ENCODE measurements around the gene STT3B. TPM values are rescaled to one million over a fixed set of nuclear protein-coding genes. Genes with fewer than 3 reads are reported as not detected.
"Not testable (repeated sequence)": the region's sequence is repeated elsewhere in the genome, so short reads cannot be mapped to it uniquely, and the experiment has no call there.

STT3B gene
- total RNA-seq, 2 donors from 2014 or later: 88.9 to 155 TPM

DNA sequence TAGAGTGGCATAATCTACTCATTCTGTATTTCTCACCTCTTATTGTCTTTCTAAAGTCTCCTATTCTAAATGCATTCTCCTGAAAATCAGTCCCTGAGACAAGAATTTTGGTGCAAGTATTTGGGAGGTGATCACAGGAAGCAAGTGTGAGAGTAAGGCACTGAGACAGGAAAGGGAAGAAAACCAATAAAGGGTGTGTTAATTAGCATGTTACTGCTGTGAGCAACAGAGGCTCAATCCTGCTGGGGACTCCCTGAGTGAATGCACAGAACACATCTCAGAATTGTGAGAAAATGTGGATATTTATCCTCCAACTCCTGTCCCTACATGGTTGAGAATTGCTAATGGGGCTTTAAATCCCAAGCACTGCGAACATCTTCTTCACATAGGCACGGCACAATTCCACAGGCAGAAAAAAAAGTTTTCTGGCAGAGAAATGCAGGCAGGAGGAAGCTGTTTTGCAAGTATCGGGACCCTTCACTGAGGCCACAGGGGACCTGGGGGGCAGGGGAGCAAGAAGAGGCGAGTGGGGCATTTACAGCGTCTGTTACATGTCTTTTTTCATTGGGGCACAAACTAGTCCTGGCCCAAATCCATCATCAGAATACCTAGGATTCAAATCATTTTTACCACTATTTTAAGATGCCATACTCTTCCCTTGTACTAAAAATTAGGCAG lies 27.2 kb upstream of the STT3B start:
- ATAC-seq (replicated peaks): no peak
- H3K27me3 Mint-ChIP-seq: no peaks in the 10 kb centered on the region
- H3K27ac Mint-ChIP-seq: peak overlapping the region; percentile 15
- H3K4me3 Mint-ChIP-seq: no peak overlapping the region
- H3K9me3 Mint-ChIP-seq: no peaks in the 10 kb centered on the region
- H3K4me1 Mint-ChIP-seq: peaks cover 32% of the 10 kb centered on the region
- H3K36me3 Mint-ChIP-seq (ENCODE audit: low read depth): no peaks in the 10 kb centered on the region

- Mint-ChIP-seq H3K27ac (peak overlapping the region; percentile 5), H3K4me1 (peaks cover 35% of the 10 kb centered on the region)
- H3K9me3 Mint-ChIP-seq; H3K27me3 Mint-ChIP-seq; H3K36me3 Mint-ChIP-seq (ENCODE audit: low read depth); H3K4me3 Mint-ChIP-seq; ATAC-seq (replicated peaks): not testable (repeated sequence)
These were observed 26.2 kb upstream of the STT3B start for GRCh38 chr3:31506515-31506914.

GRCh38 chr3:31508452-31509146 lies 24.1 kb upstream of the STT3B start:
- H3K4me3 Mint-ChIP-seq: peak overlapping the region; percentile 49
- H3K9me3 Mint-ChIP-seq: peaks cover 3% of the 10 kb centered on the region
- no peaks in the 10 kb centered on the region for H3K36me3 Mint-ChIP-seq (ENCODE audit: low read depth)
- H3K27me3 Mint-ChIP-seq: no peaks in the 10 kb centered on the region
- H3K27ac Mint-ChIP-seq: peak overlapping the region; percentile 18
- ATAC-seq (replicated peaks): peak; percentile 11
- peaks cover 36% of the 10 kb centered on the region for H3K4me1 Mint-ChIP-seq

DNA sequence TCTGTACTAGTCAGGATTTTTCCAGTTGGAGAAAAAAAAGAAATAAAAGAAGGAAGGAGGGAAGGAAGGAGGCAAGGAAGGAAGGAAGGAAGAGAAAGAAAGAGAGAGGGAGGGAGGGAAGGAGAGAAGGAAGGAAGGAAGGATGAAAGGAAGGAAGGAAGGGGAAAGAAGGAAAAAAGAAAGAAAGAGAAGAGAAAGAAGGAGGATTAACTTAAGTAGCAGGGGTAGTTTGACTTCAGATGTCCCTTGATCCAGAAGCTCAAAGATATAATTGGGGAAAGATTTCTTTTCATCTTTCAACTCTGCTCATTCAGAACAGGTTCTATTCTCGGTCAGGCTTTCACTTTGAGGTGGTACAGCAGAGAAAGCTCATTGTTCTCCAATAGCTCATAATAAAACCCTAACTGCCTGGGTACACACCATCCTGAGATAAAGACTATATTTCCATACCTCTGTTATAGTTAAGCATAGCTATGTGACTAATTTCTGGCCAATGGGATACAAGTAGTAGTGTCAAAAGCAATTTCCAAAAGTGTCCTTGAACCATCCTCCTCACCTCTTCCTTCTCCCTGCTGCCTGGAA lies 23.5 kb upstream of the STT3B start:
- Mint-ChIP-seq H3K36me3 (ENCODE audit: low read depth) (no peaks in the 10 kb centered on the region), H3K27ac (peak overlapping the region; percentile 18), H3K9me3 (peaks cover 3% of the 10 kb centered on the region), H3K27me3 (no peaks in the 10 kb centered on the region), H3K4me3 (peak overlapping the region; percentile 49), H3K4me1 (peaks cover 36% of the 10 kb centered on the region)
- peak; percentile 75 for ATAC-seq (replicated peaks)

DNA sequence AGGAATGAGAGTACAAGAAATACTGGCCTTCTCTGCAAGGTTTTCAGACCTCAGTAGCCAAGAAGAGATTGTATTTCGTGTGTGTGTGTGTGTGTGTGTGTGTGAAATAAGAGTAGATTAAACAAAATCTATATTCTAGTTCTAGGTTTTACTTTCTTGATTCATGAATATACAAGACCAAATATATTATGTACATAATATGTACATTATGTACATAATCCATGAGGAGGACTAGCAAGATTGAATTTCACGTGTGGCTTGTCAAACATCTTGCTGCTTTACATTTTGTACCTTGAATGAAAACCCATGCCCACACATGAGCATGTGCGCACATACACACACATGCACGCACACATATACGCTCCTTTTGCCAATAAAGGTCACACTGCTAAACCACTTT lies 18.2 kb upstream of the STT3B start:
- Mint-ChIP-seq H3K9me3 (peaks cover 3% of the 10 kb centered on the region), H3K27ac (no peak overlapping the region), H3K36me3 (ENCODE audit: low read depth) (no peaks in the 10 kb centered on the region), H3K27me3 (no peaks in the 10 kb centered on the region), H3K4me3 (no peak overlapping the region), H3K4me1 (peaks cover 5% of the 10 kb centered on the region)
- ATAC-seq (replicated peaks): no peak

- ATAC-seq (replicated peaks): no peak
- H3K27me3 Mint-ChIP-seq: no peaks in the 10 kb centered on the region
- H3K36me3 Mint-ChIP-seq (ENCODE audit: low read depth): no peaks in the 10 kb centered on the region
- H3K4me1 Mint-ChIP-seq: peaks cover 4% of the 10 kb centered on the region
- no peak overlapping the region for H3K27ac Mint-ChIP-seq
- H3K9me3 Mint-ChIP-seq: peaks cover 3% of the 10 kb centered on the region
- no peak overlapping the region for H3K4me3 Mint-ChIP-seq
These were observed 17.0 kb upstream of the STT3B start for GRCh38 chr3:31515486-31516284.

DNA sequence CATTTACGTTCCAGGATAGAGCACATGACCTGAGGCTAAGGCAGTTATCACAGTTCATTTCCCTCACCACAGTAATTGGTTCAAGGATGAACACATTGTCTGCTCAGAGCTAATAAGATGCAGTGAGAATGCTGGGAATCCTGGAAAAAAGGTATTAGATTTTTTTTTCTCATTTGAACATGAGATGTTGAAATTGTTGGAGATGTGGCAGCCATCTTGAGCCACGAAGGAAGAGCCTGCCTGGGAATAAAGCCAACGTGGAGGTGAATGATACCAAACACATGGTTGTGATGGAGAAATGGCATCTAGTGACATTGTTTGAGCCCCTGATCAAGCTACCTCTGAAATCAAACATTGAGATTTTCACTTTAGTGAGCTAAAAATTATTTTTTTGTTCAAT lies 16.0 kb upstream of the STT3B start:
- Mint-ChIP-seq H3K27ac (no peak overlapping the region), H3K9me3 (no peaks in the 10 kb centered on the region), H3K27me3 (no peaks in the 10 kb centered on the region), H3K4me3 (no peak overlapping the region), H3K36me3 (ENCODE audit: low read depth) (no peaks in the 10 kb centered on the region), H3K4me1 (peaks cover under 1% of the 10 kb centered on the region)
- ATAC-seq (replicated peaks): no peak

- no peaks in the 10 kb centered on the region for H3K27me3 Mint-ChIP-seq
- ATAC-seq (replicated peaks): no peak
- H3K4me1 Mint-ChIP-seq: peaks cover 8% of the 10 kb centered on the region
- H3K9me3 Mint-ChIP-seq: no peaks in the 10 kb centered on the region
- no peak overlapping the region for H3K27ac Mint-ChIP-seq
- no peaks in the 10 kb centered on the region for H3K36me3 Mint-ChIP-seq (ENCODE audit: low read depth)
- H3K4me3 Mint-ChIP-seq: peak overlapping the region; percentile 25
These were observed 11.3 kb upstream of the STT3B start for GRCh38 chr3:31521468-31521867.

DNA sequence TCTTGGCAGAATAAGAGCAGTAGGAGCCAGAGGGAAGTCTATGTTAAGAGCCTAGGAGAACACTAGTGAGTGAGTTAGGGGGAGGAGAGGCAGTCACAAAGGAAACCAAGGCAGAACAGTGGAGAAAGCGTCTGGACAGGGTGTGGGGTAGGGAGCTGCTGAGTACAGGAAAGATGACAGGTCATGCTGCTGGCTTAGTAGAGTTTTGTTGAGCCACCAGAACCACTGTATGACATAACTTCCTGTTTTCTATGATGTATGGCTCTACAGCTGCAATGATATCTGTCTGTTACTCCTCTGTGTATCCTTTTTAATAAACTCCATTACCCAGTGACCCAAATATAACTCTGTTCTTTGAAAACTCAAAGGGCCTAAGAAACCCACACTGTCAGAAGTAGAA lies 10.6 kb upstream of the STT3B start:
- peak; percentile 100 for ATAC-seq (replicated peaks)
- Mint-ChIP-seq H3K9me3 (no peaks in the 10 kb centered on the region), H3K4me1 (peaks cover 8% of the 10 kb centered on the region), H3K27me3 (no peaks in the 10 kb centered on the region), H3K27ac (peak overlapping the region; percentile 35), H3K36me3 (ENCODE audit: low read depth) (no peaks in the 10 kb centered on the region), H3K4me3 (peak overlapping the region; percentile 25)

DNA sequence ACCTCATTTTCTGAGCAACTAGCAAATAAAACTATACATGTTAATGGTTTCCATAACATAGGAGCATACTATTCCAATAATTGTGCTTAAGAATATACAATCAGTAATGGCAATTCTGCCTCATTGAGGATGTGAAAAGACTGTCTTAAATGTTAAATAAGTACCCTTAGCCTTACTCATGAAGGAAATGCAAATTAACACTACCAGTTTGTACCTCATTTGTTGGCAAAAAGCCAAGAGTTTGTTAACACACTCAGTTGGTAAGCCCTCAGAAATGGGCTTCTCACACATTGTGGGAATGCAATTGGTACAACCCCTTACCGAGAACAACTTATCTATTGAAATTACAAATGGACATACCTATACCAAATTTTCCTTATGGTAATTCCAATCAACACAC lies 9.2 kb upstream of the STT3B start:
- Mint-ChIP-seq H3K27me3 (no peaks in the 10 kb centered on the region), H3K9me3 (no peaks in the 10 kb centered on the region), H3K4me3 (no peak overlapping the region), H3K27ac (no peak overlapping the region), H3K36me3 (ENCODE audit: low read depth) (no peaks in the 10 kb centered on the region), H3K4me1 (peaks cover 8% of the 10 kb centered on the region)
- ATAC-seq (replicated peaks): no peak

DNA sequence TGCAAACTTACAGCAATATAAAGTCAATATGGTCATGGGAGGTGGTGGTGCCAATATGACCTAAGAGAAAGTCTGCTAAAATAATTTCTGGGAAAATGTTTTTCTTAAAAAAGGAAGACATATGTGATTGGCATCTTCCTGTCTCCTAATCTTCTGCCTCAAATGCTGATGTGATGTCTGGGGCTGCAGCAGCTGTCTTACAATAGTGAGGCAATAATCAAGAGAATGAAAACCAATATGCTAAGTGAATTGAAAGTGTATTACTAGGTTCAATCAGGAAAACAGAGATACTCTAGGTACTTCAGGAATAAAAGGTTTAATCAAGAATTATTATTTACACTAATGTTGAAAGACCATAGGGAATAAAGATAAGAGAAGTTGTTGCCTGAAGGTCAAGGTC lies 7.2 kb upstream of the STT3B start:
- H3K4me1 Mint-ChIP-seq: peaks cover 8% of the 10 kb centered on the region
- no peak overlapping the region for H3K27ac Mint-ChIP-seq
- no peaks in the 10 kb centered on the region for H3K27me3 Mint-ChIP-seq
- no peak for ATAC-seq (replicated peaks)
- H3K36me3 Mint-ChIP-seq (ENCODE audit: low read depth): no peaks in the 10 kb centered on the region
- H3K4me3 Mint-ChIP-seq: no peak overlapping the region
- no peaks in the 10 kb centered on the region for H3K9me3 Mint-ChIP-seq

GRCh38 chr3:31529421-31529820 lies 3.3 kb upstream of the STT3B start:
- H3K27ac Mint-ChIP-seq: no peak overlapping the region
- H3K36me3 Mint-ChIP-seq (ENCODE audit: low read depth): peaks cover 19% of the 10 kb centered on the region
- no peak for ATAC-seq (replicated peaks)
- H3K4me3 Mint-ChIP-seq: no peak overlapping the region
- no peaks in the 10 kb centered on the region for H3K4me1 Mint-ChIP-seq
- H3K27me3 Mint-ChIP-seq: no peaks in the 10 kb centered on the region
- no peaks in the 10 kb centered on the region for H3K9me3 Mint-ChIP-seq

- Mint-ChIP-seq H3K36me3 (ENCODE audit: low read depth) (peaks cover 24% of the 10 kb centered on the region), H3K27ac (no peak overlapping the region), H3K4me3 (no peak overlapping the region), H3K4me1 (no peaks in the 10 kb centered on the region), H3K9me3 (no peaks in the 10 kb centered on the region), H3K27me3 (no peaks in the 10 kb centered on the region)
- no peak for ATAC-seq (replicated peaks)
These were observed 2.4 kb upstream of the STT3B start for GRCh38 chr3:31530039-31530959.

GRCh38 chr3:31530960-31531335 lies 1.8 kb upstream of the STT3B start:
- peaks cover 2% of the 10 kb centered on the region for H3K4me1 Mint-ChIP-seq
- peaks cover 30% of the 10 kb centered on the region for H3K36me3 Mint-ChIP-seq (ENCODE audit: low read depth)
- H3K4me3 Mint-ChIP-seq: no peak overlapping the region
- H3K27me3 Mint-ChIP-seq: no peaks in the 10 kb centered on the region
- no peak for ATAC-seq (replicated peaks)
- H3K27ac Mint-ChIP-seq: peak overlapping the region; percentile 98
- no peaks in the 10 kb centered on the region for H3K9me3 Mint-ChIP-seq

Measured in activated T-helper 17 cell treated with anti-CD3 and anti-CD28 coated beads, Interleukin-2, amount 50 U/mL, for 72 hours (primary cell).